DMS79 (cell line): ENCODE data around the gene SET.
"Not testable (repeated sequence)": the region's sequence is repeated elsewhere in the genome, so short reads cannot be mapped to it uniquely, and the experiment has no call there.

Source experiments
- DNase-seq: peaks from one replicate; lab custom pipeline; 2025; lab: John Stamatoyannopoulos, UW

SET gene

GRCh38 chr9:128687453-128687852, 1.6 kb upstream of the SET start:
- no peak for DNase-seq

- peak; percentile 56 for DNase-seq
These were observed 312 bp downstream of the SET start for GRCh38 chr9:128689293-128689774.

GRCh38 chr9:128689820-128690683, 1.0 kb downstream of the SET start:
- DNase-seq, result no peak

GRCh38 chr9:128690684-128691034, 1.6 kb downstream of the SET start:
- DNase-seq, result no peak

GRCh38 chr9:128693738-128694137, 4.7 kb downstream of the SET start:
- DNase-seq, result not testable (repeated sequence)

- no peak for DNase-seq
These were observed 5.3 kb downstream of the SET start for GRCh38 chr9:128694344-128694743.

GRCh38 chr9:128696923-128697707, 8.1 kb downstream of the SET start:
- DNase-seq, result no peak

- not testable (repeated sequence) for DNase-seq
These were observed 10.2 kb downstream of the SET start for GRCh38 chr9:128699096-128699795.

GRCh38 chr9:128701227-128701854, 12.3 kb downstream of the SET start:
- no peak for DNase-seq

- DNase-seq, result peak; percentile 75
These were observed 13.5 kb downstream of the SET start, which contains the start of gene PKN3 for GRCh38 chr9:128702445-128702948. Gene PKN3 (plus strand): TSS chr9:128702503. CDS start chr9:128702916, 413 bp downstream.

- DNase-seq, result peak; percentile 19
These were observed 14.1 kb downstream of the SET start for GRCh38 chr9:128702949-128703615.

- no peak for DNase-seq
These were observed 14.8 kb downstream of the SET start for GRCh38 chr9:128703616-128704355.

- DNase-seq, result no peak
These were observed 15.3 kb downstream of the SET start for GRCh38 chr9:128704356-128704670.

- DNase-seq, result no peak
These were observed 16.3 kb downstream of the SET start for GRCh38 chr9:128705051-128705965.

GRCh38 chr9:128706045-128706444, 17.0 kb downstream of the SET start:
- DNase-seq, result no peak

GRCh38 chr9:128706671-128707381, 17.8 kb downstream of the SET start:
- DNase-seq, result no peak

GRCh38 chr9:128707446-128707845, 18.4 kb downstream of the SET start:
- DNase-seq, result no peak
